8988T (cell line): ENCODE measurements around the gene CUL4B.
"Not testable (repeated sequence)": the region's sequence is repeated elsewhere in the genome, so short reads cannot be mapped to it uniquely, and the experiment has no call there.

Experiments used
- DNase-seq: peaks from one replicate; pipeline ENCODE4 v3.0.0; 2011

Gene CUL4B

GRCh38 chrX:120560842-120561633, at the start of gene CUL4B:
TSS of gene CUL4B (minus strand) at chrX:120560962. CDS start at chrX:120560638, 324 bp downstream.
- DNase-seq = peak; percentile 24

GRCh38 chrX:120604361-120604782, 43.6 kb upstream of the CUL4B start:
- DNase-seq = no peak

- DNase-seq = no peak
Measured at GRCh38 chrX:120603707-120604360, 43.1 kb upstream of the CUL4B start, which contains the start of gene MCTS1. TSS of gene MCTS1 (plus strand) at chrX:120604101. CDS start at chrX:120604237, 136 bp downstream.

GRCh38 chrX:120585702-120586101, 24.9 kb upstream of the CUL4B start:
- no peak for DNase-seq

- no peak for DNase-seq
Measured at GRCh38 chrX:120575379-120576114, 14.8 kb upstream of the CUL4B start.

- not testable (repeated sequence) for DNase-seq
Measured at GRCh38 chrX:120573806-120574205, 13.0 kb upstream of the CUL4B start.

- DNase-seq = no peak
Measured at GRCh38 chrX:120570011-120570600, 9.3 kb upstream of the CUL4B start.

- DNase-seq = no peak
Measured at GRCh38 chrX:120568609-120569008, 7.8 kb upstream of the CUL4B start.

- no peak for DNase-seq
Measured at GRCh38 chrX:120568035-120568434, 7.3 kb upstream of the CUL4B start.

- no peak for DNase-seq
Measured at GRCh38 chrX:120566817-120567216, 6.1 kb upstream of the CUL4B start.

- DNase-seq = no peak
Measured at GRCh38 chrX:120564925-120565324, 4.2 kb upstream of the CUL4B start.

GRCh38 chrX:120562569-120562926, 1.8 kb upstream of the CUL4B start:
- no peak for DNase-seq

- no peak for DNase-seq
Measured at GRCh38 chrX:120561634-120562568, 1.1 kb upstream of the CUL4B start.

- no peak for DNase-seq
Measured at GRCh38 chrX:120560405-120560841, 339 bp downstream of the CUL4B start.

GRCh38 chrX:120559804-120560203, 958 bp downstream of the CUL4B start:
- no peak for DNase-seq

- no peak for DNase-seq
Measured at GRCh38 chrX:120556251-120556650, 4.5 kb downstream of the CUL4B start.

- peak; percentile 34 for DNase-seq
Measured at GRCh38 chrX:120549483-120550452, 11.0 kb downstream of the CUL4B start.

- no peak for DNase-seq
Measured at GRCh38 chrX:120536061-120536460, 24.7 kb downstream of the CUL4B start.

- no peak for DNase-seq
Measured at GRCh38 chrX:120534413-120535205, 26.2 kb downstream of the CUL4B start.

GRCh38 chrX:120522820-120523219, 37.9 kb downstream of the CUL4B start:
- DNase-seq = no peak
